GM21390 (cell line): ENCODE data around the gene REXO1.

Source experiments
- ATAC-seq: cut with Tn5 transposase; IDR thresholded peaks from one replicate; pipeline ENCODE4 v1.9.1; 2021; ENCODE audit not compliant: unreplicated experiment

Gene REXO1

DNA sequence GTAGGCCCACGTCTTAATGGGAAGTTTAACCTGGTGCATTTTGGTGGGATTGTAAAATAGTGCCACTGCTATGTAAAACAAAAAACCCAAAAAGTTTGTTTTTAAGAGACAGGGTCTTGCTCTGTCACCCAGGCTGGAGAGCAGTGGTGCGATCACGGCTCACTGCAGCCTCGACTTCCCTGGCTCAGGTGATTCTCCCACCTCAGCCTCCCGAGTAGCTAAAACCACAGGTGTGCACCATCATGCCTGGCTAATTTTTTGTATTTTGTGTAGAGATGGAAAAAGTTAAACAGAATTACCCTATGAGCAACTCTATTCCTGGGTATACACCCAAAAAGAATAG is 820 bp upstream of the REXO1 start:
- ATAC-seq: no peak

GRCh38 chr19:1847684-1848398 is 442 bp downstream of the REXO1 start:
- ATAC-seq: peak; percentile 20

GRCh38 chr19:1847348-1847683 is 967 bp downstream of the REXO1 start:
- no peak for ATAC-seq

GRCh38 chr19:1846517-1847204 is 1.6 kb downstream of the REXO1 start:
- ATAC-seq: no peak

- ATAC-seq: no peak
Observed at GRCh38 chr19:1845642-1846041, 2.6 kb downstream of the REXO1 start.

DNA sequence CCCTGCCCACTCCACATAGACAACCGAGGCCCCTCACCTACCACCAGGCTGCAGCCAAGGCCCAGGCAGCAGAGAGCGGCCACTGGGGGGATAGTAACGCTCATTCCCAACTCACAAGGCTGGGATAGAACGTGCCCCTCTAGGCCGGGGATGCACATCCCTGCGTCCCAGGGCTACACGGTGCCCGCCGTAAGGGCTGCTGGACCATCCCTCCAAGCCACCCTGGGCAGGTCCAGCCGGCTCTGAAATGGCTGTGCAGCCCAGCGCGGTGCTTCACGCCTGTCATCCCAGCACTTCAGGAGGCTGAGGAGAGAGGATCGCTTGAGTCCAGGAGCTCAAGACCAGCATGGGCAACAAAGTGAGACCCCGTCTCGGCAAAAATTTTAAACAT is 3.2 kb downstream of the REXO1 start:
- ATAC-seq: no peak

GRCh38 chr19:1844513-1845124 is 3.7 kb downstream of the REXO1 start:
- no peak for ATAC-seq

GRCh38 chr19:1843646-1844394 is 4.5 kb downstream of the REXO1 start:
- ATAC-seq: no peak

DNA sequence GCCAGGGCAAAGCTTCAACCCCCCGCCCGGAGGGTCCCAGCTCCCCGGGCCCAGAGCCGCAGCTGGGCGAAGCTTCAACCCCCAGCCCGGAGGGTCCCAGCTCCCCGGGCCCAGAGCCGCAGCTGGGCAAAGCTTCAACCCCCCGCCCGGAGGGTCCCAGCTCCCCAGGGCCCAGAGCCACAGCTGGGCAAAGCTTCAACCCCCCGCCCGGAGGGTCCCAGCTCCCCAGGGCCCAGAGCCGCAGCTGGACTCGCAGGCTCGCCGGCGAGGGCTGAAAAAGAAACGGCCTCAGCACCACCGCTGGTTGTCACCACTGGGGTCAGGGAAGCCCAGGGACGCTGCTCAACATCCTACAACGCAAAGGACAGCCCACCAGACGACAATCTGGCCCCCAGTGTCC is 5.2 kb downstream of the REXO1 start:
- ATAC-seq: no peak

DNA sequence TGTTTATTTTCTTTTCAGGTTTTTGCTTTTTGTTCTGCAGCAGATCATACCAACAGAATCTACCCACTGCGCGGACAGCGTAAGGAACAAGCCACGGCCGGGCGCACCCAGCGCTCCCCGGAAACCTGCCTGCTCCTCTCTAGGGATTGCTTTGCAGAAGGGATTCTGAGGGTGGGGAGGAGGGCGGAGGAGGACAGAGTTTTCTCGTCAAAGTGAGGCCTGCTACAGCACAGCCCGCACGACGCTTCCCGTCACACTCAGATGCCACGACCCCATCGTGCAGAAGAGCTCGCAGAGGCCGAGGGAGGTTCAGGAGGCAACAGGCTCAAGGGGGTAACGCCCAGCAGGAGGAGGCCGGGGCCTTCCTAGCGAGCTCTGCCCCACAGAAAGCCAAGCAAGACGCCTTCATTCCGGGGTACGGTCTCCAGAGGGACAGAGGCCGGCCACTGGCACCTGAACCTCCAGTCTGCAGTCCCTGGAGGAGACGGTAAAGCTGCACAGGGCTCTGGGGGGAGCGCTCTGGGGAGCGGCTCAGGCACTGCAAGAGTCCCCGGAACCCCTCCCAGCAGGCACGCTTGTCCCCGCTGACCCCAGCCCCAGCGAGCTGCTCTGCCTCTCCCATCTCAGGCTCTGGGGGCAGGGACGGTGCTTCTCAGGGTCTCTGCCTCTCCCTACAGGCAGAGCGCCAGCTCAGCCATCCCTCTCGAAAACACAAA is 6.9 kb downstream of the REXO1 start:
- ATAC-seq: no peak

DNA sequence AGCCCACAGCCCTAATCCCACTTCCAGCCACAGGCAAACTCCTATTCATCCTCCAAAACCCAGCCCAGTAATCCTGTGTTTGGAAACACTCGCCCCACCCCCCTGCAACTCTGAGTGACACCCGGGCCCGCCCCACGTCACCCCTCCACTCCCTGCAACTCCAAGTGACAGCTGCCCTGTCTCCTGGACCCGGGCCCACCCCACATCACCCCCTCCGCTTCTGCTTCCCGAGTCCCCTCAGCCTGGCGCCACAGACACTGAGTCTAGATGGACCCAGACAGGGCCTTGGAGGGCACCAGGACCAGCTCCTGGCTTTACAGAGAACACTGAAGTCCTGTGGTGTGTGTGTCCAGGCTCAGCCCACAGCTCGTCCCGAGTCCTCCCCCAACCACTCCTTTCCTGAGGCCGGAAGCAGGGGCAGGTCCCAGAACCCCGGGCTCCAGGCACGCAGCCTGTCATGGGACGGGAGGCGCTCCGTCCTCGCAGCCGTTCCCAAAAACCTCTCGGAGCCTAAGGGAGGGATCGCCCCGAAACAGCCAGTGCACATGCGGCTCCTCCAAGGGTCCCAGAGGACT is 7.7 kb downstream of the REXO1 start:
- ATAC-seq: no peak

- no peak for ATAC-seq
Observed at GRCh38 chr19:1839658-1840540, 8.4 kb downstream of the REXO1 start.

GRCh38 chr19:1837625-1838105 is 10.6 kb downstream of the REXO1 start:
- no peak for ATAC-seq

- ATAC-seq: no peak
Observed at GRCh38 chr19:1837222-1837565, 11.1 kb downstream of the REXO1 start.

DNA sequence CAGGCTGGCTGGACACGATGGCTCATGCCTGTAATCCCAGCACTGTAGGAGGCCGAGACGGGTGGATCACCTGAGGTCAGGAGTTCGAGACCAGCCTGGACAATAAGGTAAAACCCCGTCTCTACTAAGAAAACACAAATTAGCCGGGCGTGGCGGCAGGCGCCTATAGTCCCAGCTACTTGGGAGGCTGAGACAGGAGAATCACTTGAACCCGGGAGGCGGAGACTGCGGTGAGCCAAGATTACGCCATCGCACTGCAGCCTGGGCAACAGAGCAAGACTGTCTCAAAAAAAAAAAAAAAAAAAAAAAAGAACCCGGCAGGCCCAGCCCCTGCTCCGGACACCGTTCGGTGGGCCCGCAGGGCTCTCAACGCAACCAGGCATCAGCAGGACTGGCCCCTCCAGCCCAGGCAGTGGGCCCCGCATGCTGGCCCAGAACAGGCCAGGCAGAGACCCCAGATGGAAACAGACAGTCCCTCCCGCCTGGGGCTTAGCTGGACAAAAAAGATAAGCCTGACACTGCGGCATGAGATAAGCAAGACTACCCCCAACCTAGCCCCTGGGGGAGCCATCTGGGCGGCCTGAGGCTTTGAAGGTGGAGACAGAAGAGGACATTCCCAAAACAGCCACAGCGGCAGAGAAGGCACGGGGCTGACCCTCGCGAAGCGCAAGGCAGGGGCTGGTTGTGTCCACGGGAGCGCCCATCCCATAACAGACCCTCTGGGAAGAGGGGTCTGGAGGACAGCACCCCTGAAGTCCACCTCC is 11.6 kb downstream of the REXO1 start:
- no peak for ATAC-seq

DNA sequence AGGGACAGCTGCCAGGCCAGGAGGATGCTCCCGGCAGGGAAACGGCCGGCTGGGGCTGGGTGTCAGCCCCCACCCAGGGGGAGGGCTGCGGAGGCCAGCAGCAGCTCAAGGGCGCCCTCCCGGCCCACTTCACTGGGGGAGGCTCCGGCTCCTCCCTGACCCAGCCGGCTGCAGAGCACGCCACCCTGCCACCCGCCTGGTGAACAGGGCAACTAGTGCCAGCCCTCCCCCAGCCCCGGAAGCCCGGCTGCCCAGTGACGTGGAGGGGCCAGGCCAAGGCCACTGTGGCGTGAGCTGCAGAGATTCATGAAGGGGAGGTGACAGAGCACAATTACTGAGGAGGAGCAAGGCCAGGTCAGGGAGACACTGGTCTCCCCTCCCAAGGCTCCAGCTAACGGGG is 14.7 kb downstream of the REXO1 start:
- no peak for ATAC-seq

GRCh38 chr19:1832046-1832663 is 16.1 kb downstream of the REXO1 start:
- no peak for ATAC-seq

GRCh38 chr19:1830978-1831377 is 17.3 kb downstream of the REXO1 start:
- no peak for ATAC-seq

GRCh38 chr19:1830568-1830967 is 17.7 kb downstream of the REXO1 start:
- ATAC-seq: no peak
